SW480 (cell line): ENCODE measurements around the gene ALG12.

ENCODE experiments used
- DNase-seq: peaks from one replicate; pipeline ENCODE4 v3.0.0-alpha.2; 2016; ENCODE audit warnings: low spot score

ALG12 gene

GRCh38 chr22:49911881-49912625 lies 6.2 kb downstream of the ALG12 start:
- DNase-seq = no peak

GRCh38 chr22:49910229-49911155 lies 7.7 kb downstream of the ALG12 start:
- DNase-seq = no peak

DNA sequence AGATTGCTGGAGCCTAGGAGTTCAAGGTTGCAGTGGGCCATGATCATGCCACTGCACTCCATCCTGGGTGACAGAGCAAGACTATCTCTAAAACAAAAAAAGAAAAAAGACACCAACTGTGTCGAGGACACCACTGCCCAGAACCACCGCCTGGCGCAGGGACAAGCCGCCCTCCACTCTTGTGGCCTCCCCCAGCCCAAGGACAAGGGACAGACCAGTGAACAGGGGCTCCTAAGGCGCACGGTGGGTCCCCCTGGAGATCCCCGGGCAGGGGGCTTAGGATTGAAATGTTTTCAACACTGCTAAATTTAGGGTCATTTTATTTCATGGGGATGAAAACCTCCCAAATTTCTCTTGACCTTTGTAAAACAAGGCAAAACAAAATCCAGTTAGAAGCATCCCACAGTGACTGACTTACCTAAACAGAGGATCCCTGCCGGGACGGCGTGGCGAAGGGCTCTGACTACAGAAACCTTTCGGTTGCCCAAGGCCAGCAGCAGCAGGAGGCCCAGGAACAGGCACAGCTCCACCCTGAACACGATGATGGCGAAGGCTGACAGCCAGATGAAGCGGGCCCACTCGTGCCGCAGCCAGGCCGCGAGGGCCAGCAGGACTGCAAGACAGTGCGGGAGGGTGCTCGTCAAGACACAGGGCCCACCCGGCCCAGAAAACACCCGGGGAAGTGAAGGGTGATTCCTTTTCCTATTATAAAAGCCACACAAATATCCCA lies 8.6 kb downstream of the ALG12 start:
- no peak for DNase-seq

GRCh38 chr22:49907807-49908206 lies 10.4 kb downstream of the ALG12 start:
- no peak for DNase-seq

- DNase-seq = no peak
These were observed 11.4 kb downstream of the ALG12 start for GRCh38 chr22:49906799-49907290.

- no peak for DNase-seq
These were observed 12.0 kb downstream of the ALG12 start for GRCh38 chr22:49906071-49906798.

DNA sequence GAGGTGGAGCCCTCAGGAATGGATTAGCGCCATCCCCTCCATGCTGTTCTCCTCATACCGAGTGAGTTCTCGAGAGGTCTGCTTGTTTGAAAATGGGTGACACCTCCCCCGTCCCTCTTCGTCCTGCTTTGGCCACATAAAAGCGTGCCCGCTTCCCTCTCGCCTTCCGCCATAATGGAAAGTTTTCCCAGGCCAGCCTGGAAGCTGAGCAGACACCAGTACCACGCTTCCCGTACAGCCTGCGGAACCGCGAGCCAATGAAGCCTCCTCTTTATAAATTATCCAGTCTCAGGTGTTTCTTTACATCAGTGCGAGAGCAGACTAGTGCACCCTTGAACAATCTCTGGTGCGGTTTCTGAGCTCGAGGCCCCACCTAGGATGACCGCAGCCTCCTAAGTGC lies 12.8 kb downstream of the ALG12 start:
- DNase-seq = no peak

DNA sequence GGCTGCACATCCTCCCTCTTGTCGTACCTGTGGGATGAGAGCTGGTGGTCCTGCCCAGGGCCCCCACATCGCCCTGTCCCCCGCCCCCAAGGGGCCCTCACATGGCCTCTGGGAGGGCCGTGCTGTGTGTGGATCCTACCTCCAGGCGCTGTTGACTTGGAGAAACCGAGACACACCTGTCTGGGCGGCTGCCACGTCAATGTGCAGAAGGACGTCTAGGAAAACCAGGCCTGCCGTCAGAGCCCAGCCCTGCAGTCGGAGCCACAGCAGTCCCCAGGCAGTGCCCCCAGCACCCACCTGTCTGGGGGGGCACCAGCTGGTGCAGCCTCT lies 14.2 kb downstream of the ALG12 start:
- DNase-seq = no peak

- DNase-seq = no peak
These were observed 14.8 kb downstream of the ALG12 start for GRCh38 chr22:49903322-49904039.

- no peak for DNase-seq
These were observed 16.8 kb downstream of the ALG12 start for GRCh38 chr22:49901457-49901856.

DNA sequence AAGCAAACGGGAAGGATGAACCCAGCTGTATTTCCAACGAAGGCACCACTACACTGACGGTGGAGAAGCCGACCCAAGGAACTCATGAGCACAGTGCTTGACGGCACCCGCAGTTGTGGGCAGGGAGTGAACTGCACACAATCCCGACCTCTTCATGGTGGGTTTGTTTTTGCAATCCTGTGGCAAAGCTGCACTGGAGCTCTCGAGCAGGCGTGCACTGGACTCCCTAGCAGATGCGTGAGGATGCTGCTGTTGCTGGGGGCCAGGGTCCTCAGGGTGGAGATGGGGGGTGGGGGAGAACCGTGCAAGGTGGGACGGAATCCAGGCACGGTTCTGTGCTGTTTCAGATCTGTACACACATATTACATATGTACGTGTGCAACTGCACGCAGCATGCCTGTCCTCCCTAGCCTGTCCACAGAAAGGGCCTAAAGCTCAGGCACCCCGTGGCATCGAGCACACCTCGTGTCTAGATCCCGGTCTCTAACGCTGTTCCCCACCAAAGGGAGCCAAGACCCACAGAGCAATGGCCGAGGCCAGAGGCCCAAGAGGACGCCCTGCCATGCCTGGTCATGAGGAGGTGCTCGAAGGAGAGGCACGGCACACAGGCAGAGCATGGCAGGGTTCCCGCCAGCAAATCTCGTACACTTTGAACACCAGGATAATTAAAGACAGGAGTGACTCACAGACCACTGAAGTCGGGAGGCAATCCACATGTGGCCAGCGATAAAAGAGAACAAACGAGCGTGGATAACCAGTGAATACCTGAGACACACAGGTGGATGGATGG lies 17.6 kb downstream of the ALG12 start:
- peak; percentile 53 for DNase-seq

GRCh38 chr22:49899530-49899929 lies 18.7 kb downstream of the ALG12 start:
- DNase-seq = no peak

- no peak for DNase-seq
These were observed 21.1 kb downstream of the ALG12 start for GRCh38 chr22:49897015-49897684.

DNA sequence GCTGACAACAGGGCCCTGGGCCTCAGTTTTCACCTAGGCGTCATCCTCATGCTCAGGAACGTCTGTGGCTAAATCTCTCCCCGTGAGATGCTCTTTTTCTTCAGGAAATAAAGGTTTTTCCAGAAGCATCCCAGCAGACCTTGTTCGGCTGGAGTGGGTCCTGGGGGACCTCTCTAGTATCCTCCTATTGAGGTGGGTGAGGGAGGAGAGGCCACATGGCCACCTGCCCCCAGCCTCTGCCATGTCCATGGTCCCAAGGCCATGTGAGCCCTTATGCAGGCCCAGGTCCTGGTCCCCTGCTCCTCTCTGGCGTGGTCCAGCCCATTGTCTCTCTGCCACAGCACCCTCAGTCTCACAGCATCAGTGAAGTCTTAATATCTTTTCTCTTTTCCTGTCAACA lies 22.0 kb downstream of the ALG12 start:
- no peak for DNase-seq

- DNase-seq = no peak
These were observed 23.8 kb downstream of the ALG12 start for GRCh38 chr22:49894322-49895054.

- no peak for DNase-seq
These were observed 25.2 kb downstream of the ALG12 start for GRCh38 chr22:49893025-49893424.

DNA sequence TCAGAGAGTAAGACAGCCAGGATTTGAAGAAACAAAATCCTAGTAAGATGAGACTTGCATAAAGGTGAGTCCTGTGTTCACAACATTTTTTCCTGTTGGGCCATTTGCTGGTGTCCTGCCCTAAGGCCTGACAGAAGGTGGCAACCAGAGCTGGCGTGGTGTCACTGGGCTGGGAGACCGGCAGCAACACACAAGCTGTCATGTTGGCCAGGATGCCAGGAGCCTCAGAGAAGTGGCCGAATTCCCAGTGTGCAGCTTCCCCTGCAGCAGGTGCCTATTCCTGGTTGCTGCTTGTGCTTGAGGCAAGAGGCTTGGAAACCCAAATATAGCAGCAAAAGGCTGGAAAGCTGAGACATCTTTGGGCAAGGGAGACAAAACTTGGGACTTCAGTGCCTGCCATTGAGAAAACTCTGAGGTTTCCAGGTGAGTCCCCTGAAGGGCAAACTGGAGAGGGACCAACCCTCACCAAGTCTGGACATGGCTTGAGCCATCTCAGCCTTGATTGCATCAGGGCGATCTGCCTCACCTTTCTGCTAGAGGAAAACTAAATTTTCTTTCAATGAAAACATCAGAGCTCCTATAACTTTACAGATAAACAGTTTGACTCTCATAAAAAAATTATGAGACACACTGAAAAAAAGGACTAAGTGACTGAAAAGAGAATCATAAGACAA lies 25.9 kb downstream of the ALG12 start:
- DNase-seq = no peak

DNA sequence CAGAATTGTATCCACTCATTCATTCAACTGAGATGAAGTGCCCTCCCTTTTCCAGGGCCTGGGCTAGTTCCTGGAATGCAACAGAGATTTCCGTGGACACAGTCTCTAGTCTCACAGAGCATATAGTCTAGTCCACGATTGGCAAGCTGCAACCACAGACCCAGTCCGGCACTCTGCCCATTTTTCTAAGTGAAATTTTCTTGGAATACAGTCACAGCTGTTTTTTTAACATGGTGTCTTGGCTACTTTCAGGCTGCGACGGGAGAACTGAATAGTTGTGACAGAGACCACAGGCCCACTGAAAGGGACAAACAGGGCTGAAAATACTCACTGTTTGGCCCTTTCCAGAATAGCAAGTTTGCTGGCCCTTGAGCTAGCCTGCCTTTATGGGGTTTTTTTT lies 29.2 kb downstream of the ALG12 start:
- no peak for DNase-seq

- no peak for DNase-seq
These were observed 30.5 kb downstream of the ALG12 start for GRCh38 chr22:49887702-49888101.
